Measurements from ENCODE around the gene ZNF225. TPM values are rescaled to one million over a fixed set of nuclear protein-coding genes. Genes with fewer than 3 reads are reported as not detected.
"Not testable (repeated sequence)": the region's sequence is repeated elsewhere in the genome, so short reads cannot be mapped to it uniquely, and the experiment has no call there.

ZNF225 gene
- polyA plus RNA-seq, 3 donors = 9.1 to 11.6 (median 9.5) TPM

GRCh38 chr19:44141191-44142058 is 28.2 kb downstream of the ZNF225 start, which contains the start of gene ZNF234:
ZNF234 (plus strand) TSS chr19:44141554; CDS start chr19:44144633, 3,079 bp downstream.
- peak in 10 of 11 donors; percentile 66 to 92 (median 86) for DNase-seq (ENCODE audit: extremely low read depth in 1 of 11, low read depth in 9 of 11, low spot score in 4 of 11)

GRCh38 chr19:44142059-44142433 is 28.8 kb downstream of the ZNF225 start:
- DNase-seq (ENCODE audit: extremely low read depth in 1 of 11, low read depth in 9 of 11, low spot score in 4 of 11) = no peak

GRCh38 chr19:44149776-44150175 is 36.6 kb downstream of the ZNF225 start:
- DNase-seq (ENCODE audit: extremely low read depth in 1 of 11, low read depth in 9 of 11, low spot score in 4 of 11) = no peak

- DNase-seq (ENCODE audit: extremely low read depth in 1 of 11, low read depth in 9 of 11, low spot score in 4 of 11) = no peak
Measured at GRCh38 chr19:44151491-44151890, 38.3 kb downstream of the ZNF225 start.

- DNase-seq (ENCODE audit: extremely low read depth in 1 of 11, low read depth in 9 of 11, low spot score in 4 of 11) = no peak
Measured at GRCh38 chr19:44156475-44156874, 43.3 kb downstream of the ZNF225 start.

- DNase-seq (ENCODE audit: extremely low read depth in 1 of 11, low read depth in 9 of 11, low spot score in 4 of 11) = no peak
Measured at GRCh38 chr19:44163789-44164188, 50.6 kb downstream of the ZNF225 start.

- no peak for DNase-seq (ENCODE audit: extremely low read depth in 1 of 11, low read depth in 9 of 11, low spot score in 4 of 11)
Measured at GRCh38 chr19:44164327-44164672, 51.1 kb downstream of the ZNF225 start.

- DNase-seq (ENCODE audit: extremely low read depth in 1 of 11, low read depth in 9 of 11, low spot score in 4 of 11) = peak; percentile 86 to 99 (median 94)
Measured at GRCh38 chr19:44164673-44165512, 51.7 kb downstream of the ZNF225 start, which contains the start of gene ZNF226. ZNF226 (plus strand) TSS chr19:44165100; CDS start chr19:44170081, 4,981 bp downstream.

GRCh38 chr19:44170660-44171059 is 57.5 kb downstream of the ZNF225 start:
- DNase-seq (ENCODE audit: extremely low read depth in 1 of 11, low read depth in 9 of 11, low spot score in 4 of 11) = not testable (repeated sequence)

- DNase-seq (ENCODE audit: extremely low read depth in 1 of 11, low read depth in 9 of 11, low spot score in 4 of 11) = no peak
Measured at GRCh38 chr19:44176590-44176989, 63.4 kb downstream of the ZNF225 start.

- no peak for DNase-seq (ENCODE audit: extremely low read depth in 1 of 11, low read depth in 9 of 11, low spot score in 4 of 11)
Measured at GRCh38 chr19:44180968-44181367, 67.8 kb downstream of the ZNF225 start.

GRCh38 chr19:44182145-44182544 is 68.9 kb downstream of the ZNF225 start:
- DNase-seq (ENCODE audit: extremely low read depth in 1 of 11, low read depth in 9 of 11, low spot score in 4 of 11) = no peak

Other genes with a start within 250 kb of the ZNF225 start
- gene ZNF404, start 229.4 kb upstream of the ZNF225 start, polyA plus RNA-seq (ENCODE audit: insufficient read length in 3 of 3) = 10 to 100 TPM; 10.5 to 16.5 (median 16.5) TPM
- gene ZNF45, start 178.1 kb upstream of the ZNF225 start, polyA plus RNA-seq (ENCODE audit: insufficient read length in 3 of 3) = 10 to 100 TPM; 25.0 to 31.0 (median 26.9) TPM
- 1 to 10 TPM; 6.0 to 9.3 (median 7.2) TPM for gene ZNF221, start 162.2 kb upstream of the ZNF225 start, polyA plus RNA-seq (ENCODE audit: insufficient read length in 3 of 3)
- 10 to 100 TPM; 13.9 to 17.2 (median 14.3) TPM for gene ZNF155, start 129.2 kb upstream of the ZNF225 start, polyA plus RNA-seq (ENCODE audit: insufficient read length in 3 of 3)
- 1 to 10 TPM; 6.0 to 7.7 (median 6.8) TPM for gene ZNF230, start 110.4 kb upstream of the ZNF225 start, polyA plus RNA-seq (ENCODE audit: insufficient read length in 3 of 3)
- gene ZNF222, start 88.0 kb upstream of the ZNF225 start, polyA plus RNA-seq (ENCODE audit: insufficient read length in 3 of 3) = 10 to 100 TPM in 2 of 3 donors, 1 to 10 TPM in 1; 9.7 to 11.4 (median 10.2) TPM
- gene ZNF223, start 61.4 kb upstream of the ZNF225 start, polyA plus RNA-seq (ENCODE audit: insufficient read length in 3 of 3) = 10 to 100 TPM; 10.7 to 15.1 (median 12.4) TPM
- gene ZNF284, start 41.2 kb upstream of the ZNF225 start, polyA plus RNA-seq (ENCODE audit: insufficient read length in 3 of 3) = 1 to 10 TPM; 3.2 to 5.9 (median 3.5) TPM
- 10 to 100 TPM; 23.5 to 49.8 (median 31.8) TPM for gene ZNF224, start 19.0 kb upstream of the ZNF225 start, polyA plus RNA-seq (ENCODE audit: insufficient read length in 3 of 3)
- 10 to 100 TPM; 13.8 to 21.3 (median 15.1) TPM for gene ZNF234, start 28.2 kb downstream of the ZNF225 start, polyA plus RNA-seq (ENCODE audit: insufficient read length in 3 of 3)
- 10 to 100 TPM; 24.0 to 35.1 (median 30.5) TPM for gene ZNF226, start 51.7 kb downstream of the ZNF225 start, polyA plus RNA-seq (ENCODE audit: insufficient read length in 3 of 3)
- 10 to 100 TPM; 25.1 to 27.5 (median 25.8) TPM for gene ZNF227, start 99.1 kb downstream of the ZNF225 start, polyA plus RNA-seq (ENCODE audit: insufficient read length in 3 of 3)
- gene ZNF233, start 146.5 kb downstream of the ZNF225 start, polyA plus RNA-seq (ENCODE audit: insufficient read length in 3 of 3) = 1 to 10 TPM; 6.3 to 8.0 (median 6.7) TPM
- 10 to 100 TPM; 11.2 to 13.1 (median 12.9) TPM for gene ZNF235, start 191.6 kb downstream of the ZNF225 start, polyA plus RNA-seq (ENCODE audit: insufficient read length in 3 of 3)
- 10 to 100 TPM; 12.4 to 13.4 (median 13.1) TPM for gene ZNF112, start 243.3 kb downstream of the ZNF225 start, polyA plus RNA-seq (ENCODE audit: insufficient read length in 3 of 3)

Data from renal cortex interstitium (tissue), 11 donors.